Stimulated activated CD4-positive, alpha-beta T cell treated with anti-CD3 and anti-CD28 coated beads, Interleukin-4, amount 100 ng/mL, for 1 hour (primary cell): ENCODE results near the gene SERPINB12.
A peak's percentile ranks its signal among the peaks of the same experiment; 100 is the strongest.

Source experiments
- DNase-seq: peaks from one replicate; pipeline ENCODE4 v3.0.0-alpha.2; 2020

The SERPINB12 gene, protein sequence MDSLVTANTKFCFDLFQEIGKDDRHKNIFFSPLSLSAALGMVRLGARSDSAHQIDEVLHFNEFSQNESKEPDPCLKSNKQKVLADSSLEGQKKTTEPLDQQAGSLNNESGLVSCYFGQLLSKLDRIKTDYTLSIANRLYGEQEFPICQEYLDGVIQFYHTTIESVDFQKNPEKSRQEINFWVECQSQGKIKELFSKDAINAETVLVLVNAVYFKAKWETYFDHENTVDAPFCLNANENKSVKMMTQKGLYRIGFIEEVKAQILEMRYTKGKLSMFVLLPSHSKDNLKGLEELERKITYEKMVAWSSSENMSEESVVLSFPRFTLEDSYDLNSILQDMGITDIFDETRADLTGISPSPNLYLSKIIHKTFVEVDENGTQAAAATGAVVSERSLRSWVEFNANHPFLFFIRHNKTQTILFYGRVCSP

GRCh38 chr18:63542069-63542468, at the start of gene SERPINB12:
SERPINB12 (plus strand) TSS chr18:63542369; CDS start chr18:63556160, 13,791 bp downstream.
- DNase-seq: no peak

- DNase-seq: no peak
Measured at GRCh38 chr18:63492851-63493250, 49.3 kb upstream of the SERPINB12 start.

DNA sequence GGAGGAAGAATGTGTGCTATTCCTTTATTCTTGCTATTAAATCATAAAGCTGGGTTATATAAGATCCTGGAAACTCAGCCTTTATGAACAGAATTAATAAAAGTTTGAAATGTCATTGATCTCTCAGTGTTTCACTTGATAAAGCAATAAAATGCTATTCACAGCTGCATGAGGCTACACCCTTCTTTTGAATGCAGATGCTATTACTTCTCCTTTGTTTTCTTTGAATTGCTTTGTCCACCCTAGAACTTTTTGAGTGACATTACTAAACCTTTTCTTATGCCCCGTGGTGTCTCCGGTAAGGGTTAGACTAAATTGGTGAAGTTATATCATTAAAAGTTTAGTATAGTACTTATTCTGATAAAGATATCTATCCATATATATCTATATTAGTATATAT, 46.5 kb upstream of the SERPINB12 start:
- no peak for DNase-seq

GRCh38 chr18:63505566-63506335, 36.4 kb upstream of the SERPINB12 start:
- peak; percentile 4 for DNase-seq

- no peak for DNase-seq
Measured at GRCh38 chr18:63506336-63506646, 35.9 kb upstream of the SERPINB12 start.

DNA sequence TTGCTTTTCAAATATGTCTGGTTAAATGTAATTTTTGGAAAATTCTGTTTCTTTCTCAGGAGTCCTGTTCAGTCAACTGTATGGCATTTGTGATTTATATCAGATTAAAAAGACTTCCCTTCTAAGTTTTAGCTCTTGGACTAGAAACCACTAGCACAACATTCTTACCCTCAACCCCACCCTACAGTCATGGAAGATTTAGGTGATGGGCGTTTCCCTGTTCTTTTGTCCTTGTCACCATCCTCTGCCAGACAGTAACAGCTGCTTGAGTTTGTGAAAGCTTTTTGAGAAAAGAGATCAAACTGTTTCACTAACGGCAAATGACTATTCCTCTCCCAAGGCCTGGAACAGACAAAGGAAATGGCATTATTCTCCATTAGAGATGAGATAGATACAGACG, 33.6 kb upstream of the SERPINB12 start:
- no peak for DNase-seq

DNA sequence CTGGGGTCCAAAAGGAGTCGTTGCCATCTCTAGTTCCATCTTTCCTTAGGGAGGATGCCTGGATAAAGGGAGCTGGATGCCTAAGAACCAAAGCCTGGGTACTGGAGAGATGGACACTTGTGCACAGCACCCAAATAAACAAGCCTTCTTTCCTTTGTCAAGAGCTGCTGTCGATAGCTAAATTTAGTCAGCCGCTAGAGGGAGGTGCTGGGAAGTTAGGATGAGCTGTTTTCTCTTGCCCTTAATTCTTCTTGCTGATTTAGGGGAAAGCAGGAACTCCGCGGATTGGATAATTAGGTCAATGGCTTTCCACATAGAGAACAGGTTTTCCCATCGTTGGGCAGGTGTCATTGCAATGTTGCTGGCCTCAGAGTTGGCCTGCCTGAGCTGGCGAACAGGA, 30.9 kb upstream of the SERPINB12 start:
- no peak for DNase-seq

GRCh38 chr18:63514326-63514725, 27.8 kb upstream of the SERPINB12 start:
- no peak for DNase-seq

DNA sequence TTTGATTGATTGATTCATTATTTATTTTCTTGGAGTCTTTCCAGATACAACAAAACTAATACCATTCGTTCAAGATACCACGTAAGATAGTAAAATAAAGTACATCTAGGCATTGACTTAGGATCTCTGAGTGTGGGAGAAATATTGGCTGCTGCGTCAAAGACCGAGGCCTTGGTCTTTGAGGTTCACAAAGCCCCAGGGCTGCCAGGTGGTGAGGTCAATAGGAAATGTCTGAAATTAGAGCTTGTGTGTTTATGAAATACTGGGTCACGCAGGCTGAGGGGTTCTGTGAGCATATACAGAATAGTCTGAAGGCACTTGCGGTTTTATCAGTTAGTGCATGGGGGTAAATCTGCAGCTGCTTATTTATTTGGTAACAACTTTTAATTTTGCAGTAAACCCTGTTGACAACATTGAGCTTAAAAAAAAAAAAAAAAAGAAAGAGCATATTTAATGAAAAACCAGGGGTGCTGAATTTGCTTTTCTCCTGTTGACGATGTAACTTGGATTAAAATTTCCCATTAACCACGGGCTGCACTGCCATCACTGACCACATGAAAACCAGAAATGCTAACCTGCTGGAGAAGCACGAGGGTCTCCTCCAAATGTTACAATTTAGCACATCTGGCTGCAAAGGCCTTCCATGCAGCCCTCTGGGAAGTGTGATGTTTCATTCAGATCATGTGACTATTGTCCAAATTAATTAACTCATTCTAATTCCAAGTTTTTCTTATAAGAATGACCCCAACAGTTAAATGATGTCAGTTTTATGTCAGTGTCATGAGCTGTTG, 27.1 kb upstream of the SERPINB12 start:
- DNase-seq: no peak

DNA sequence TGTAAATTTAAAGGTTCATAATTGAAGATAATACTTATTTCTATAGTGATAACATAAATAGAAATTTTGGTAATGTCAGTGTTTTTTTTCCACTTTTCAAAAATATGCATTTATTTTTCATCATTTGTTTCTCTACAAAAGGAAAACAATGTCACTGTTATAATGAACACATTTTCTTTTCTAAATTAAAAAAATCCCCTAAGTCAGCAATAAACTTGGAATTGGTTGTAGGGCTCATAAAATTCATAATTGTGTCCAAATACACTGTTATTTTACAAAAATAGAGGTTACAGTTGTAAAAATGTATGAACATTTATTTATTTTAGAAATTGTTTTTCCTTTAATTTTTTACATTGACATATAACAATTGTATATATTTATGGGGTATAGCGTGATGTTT, 26.4 kb upstream of the SERPINB12 start:
- no peak for DNase-seq

- DNase-seq: peak; percentile 18
Measured at GRCh38 chr18:63518178-63519012, 23.8 kb upstream of the SERPINB12 start.

- no peak for DNase-seq
Measured at GRCh38 chr18:63520053-63520685, 22.0 kb upstream of the SERPINB12 start.

DNA sequence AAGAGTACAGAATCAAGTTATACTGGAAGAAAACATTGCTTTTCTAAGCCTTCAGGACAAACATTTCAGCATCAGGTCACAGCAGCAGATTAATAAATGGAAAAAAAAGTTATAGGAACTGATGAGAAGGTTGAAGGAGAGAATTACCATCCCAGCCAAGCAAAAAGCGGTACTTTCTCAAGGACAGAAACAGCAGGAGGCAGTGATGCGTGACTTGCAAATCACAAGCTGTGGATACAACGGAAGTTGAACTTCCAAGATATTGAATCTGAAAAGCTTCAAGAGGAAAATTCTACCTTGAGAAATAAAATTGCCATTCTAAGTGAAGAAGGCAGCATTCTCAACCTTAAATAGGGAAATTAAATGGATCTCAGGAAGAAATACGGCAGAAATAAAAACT, 18.5 kb upstream of the SERPINB12 start:
- DNase-seq: no peak

DNA sequence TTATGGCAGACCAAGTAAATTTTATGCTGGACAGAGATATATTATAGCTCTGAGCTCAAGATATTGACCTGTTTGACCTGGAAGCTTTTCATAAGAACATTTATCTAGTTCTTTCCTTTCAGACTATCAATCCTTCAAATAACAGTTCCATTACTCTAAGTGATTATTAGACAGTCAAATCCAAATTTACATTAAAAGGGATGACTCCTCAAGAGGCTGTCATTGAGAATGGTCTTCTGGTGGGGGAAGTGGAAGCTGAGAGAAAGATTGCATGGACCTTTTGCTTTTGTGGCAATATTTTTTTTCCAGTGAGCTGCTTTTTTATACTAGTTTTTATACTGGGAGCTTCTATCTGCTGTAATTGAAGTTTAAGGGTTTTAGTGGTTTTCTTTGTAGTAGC, 14.9 kb upstream of the SERPINB12 start:
- no peak for DNase-seq

GRCh38 chr18:63528863-63529492, 13.2 kb upstream of the SERPINB12 start:
- no peak for DNase-seq

GRCh38 chr18:63532471-63532870, 9.7 kb upstream of the SERPINB12 start:
- DNase-seq: no peak

DNA sequence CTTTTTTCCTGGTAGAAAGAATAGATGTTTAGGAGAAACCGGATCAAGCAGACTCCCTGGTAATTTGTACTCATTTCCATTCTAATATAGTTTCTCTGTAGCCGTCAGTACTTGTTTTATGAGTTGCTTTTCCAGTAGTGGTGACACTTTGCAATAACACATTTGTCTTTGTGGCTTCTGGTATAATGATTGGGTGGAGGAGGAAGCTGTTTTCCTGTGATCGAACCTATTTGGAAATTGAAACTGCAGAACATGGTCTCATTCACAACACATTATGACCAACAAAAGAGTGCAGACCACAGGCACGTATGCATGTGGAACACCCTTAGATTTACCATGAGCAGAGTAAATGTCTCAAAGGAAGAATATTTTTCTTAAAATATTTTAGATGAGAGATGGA, 7.6 kb upstream of the SERPINB12 start:
- DNase-seq: no peak

- DNase-seq: no peak
Measured at GRCh38 chr18:63539904-63540510, 2.2 kb upstream of the SERPINB12 start.

GRCh38 chr18:63544017-63544416, 1.8 kb downstream of the SERPINB12 start:
- no peak for DNase-seq

DNA sequence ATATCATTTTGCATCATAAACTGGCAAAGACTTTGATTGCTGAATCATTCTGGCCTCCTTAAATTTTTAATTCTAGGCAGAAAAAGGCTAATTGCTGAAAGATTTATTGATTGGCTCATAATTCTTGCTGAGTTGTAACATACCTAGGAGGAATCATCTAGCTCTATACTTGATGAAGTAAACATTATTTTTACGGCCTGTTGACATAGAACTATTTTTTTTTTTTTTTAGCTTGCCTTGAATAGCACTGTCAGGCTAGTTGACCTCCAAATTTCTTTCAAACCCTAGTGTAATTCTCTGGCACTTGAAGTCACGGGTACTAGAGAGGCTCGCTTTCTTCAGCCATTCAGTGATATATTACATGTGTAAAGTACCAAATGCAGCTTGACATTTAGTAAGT, 2.8 kb downstream of the SERPINB12 start:
- DNase-seq: no peak

GRCh38 chr18:63550068-63550467, 7.9 kb downstream of the SERPINB12 start:
- DNase-seq: no peak
